GM18873 (cell line): ENCODE measurements around the gene LRRC8C.
A peak's percentile ranks its signal among the peaks of the same experiment; 100 is the strongest.
"Not testable (repeated sequence)": the region's sequence is repeated elsewhere in the genome, so short reads cannot be mapped to it uniquely, and the experiment has no call there.

Experiments used
- ATAC-seq: cut with Tn5 transposase; IDR thresholded peaks from one replicate; pipeline ENCODE4 v1.9.1; 2021; ENCODE audit warnings: mild to moderate bottlenecking, moderate library complexity, moderate number of reproducible peaks; ENCODE audit not compliant: unreplicated experiment, low FRiP score

Gene LRRC8C

DNA sequence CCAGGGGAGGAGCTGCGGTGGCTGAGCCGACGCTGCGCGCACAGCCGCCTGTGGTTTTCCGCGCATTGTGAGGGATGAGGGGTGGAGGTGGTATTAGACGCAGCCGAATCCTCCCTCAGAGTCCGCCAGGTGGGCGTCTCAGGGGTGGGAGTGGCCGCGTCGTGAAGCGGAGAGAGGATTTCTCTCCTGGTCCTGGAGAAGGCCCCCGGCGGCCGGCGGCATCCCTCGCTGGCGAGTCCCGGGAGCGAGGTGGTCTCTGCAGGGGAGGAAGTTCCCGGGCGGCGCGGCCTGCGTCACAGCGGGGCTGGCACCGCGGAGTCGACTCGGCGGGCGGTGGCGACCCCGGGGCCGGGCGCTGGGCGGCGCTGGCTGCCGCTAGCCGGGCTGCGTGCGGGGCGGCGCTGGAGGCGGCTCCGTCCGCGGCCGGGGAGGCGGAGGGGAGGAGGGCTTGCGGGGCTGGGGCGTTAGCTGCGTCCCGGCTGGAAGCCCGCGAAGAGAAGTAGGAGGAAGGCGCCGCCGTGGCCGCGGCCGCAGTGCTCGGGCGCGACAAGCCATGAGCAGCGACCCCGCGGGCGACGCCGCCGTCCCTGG lies at the start of gene LRRC8C:
Gene LRRC8C, plus strand, starts transcription at position 464 of the 591 bp plus-strand sequence. CDS start 53,354 bp downstream, outside the sequence.
- ATAC-seq: peak; percentile 69

DNA sequence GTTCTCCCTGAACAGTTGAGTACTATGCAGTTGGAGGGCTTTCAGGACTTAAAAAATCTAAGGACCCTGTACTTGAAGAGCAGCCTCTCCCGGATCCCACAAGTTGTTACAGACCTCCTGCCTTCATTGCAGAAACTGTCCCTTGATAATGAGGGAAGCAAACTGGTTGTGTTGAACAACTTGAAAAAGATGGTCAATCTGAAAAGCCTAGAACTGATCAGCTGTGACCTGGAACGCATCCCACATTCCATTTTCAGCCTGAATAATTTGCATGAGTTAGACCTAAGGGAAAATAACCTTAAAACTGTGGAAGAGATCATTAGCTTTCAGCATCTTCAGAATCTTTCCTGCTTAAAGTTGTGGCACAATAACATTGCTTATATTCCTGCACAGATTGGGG lies 48.7 kb upstream of the LRRC8C start:
- ATAC-seq: no peak

DNA sequence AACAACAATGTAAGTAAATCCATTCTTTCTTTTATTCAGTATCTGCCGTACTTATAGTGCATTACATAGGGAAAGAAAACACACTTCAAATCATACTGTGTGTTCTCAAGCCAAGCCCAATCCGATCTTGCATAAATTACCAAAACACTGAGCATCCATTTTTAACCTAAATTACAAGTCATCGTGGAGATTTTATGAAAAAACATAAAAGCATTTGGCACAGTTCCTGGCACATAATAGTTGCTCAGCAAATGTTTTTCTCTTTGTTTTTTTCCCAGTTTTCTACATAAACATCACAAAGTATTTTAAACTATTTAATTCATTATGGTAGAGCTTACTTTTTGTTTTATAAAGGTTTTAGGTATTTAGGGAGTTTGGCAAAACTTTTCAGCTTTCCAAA lies 48.1 kb upstream of the LRRC8C start:
- no peak for ATAC-seq

DNA sequence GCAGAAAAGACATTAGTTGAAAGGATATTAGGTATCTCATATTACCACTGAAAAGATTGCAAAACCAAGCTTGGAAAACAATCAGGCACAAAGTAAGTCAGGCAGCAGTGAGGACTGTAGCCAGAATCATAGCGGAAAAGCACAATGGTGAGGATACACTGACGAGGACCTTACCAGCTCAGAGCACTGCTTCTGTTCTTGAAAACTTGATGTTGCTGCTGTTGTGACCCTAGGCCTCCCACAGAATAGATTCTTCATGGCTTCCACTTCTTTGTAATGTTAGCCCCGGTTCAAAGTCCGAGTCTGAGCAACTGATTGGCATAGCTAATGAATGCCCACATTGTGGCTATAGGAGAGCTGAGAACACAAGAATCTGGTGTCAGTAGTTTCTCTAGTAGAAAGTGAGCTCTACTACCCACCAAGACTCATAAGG lies 45.2 kb upstream of the LRRC8C start:
- ATAC-seq: no peak

DNA sequence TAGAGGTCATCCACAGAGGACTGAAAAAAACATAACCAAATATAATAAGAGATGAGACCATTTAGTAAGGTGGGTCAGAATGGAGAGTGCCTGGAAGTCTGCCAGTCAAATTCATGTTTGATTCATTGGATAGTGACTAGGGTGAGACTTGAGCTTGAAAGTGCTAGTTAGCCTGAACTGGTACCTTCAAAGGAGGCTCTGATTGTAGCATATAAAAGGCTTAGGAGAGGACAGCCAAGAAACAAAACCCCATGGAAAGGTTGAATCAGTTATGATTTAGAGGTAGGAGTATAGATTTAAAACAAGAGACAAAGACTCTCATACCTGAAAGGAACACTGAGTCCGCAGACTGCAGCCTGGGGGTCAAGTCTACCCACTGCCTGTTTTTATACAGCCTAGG lies 44.4 kb upstream of the LRRC8C start:
- ATAC-seq: no peak

DNA sequence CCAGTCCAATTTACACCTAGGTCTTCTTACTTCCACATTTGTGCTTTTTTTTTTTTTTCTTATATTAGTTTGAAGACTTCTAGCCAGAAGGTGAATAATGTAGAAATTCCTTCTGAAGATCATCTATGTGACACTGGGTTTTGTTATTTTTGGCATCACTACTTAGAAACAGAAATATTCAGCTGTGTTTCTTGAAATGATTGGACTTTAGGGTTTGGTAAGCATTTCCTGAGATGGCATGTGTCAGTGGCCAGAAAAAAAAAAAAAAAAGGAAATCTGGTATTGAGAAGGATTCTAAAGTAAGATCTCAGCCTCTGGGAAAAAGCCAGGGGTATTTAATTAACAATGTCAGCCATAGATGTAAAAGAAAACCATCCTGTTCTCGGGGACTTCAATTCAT lies 43.4 kb upstream of the LRRC8C start:
- ATAC-seq: no peak

DNA sequence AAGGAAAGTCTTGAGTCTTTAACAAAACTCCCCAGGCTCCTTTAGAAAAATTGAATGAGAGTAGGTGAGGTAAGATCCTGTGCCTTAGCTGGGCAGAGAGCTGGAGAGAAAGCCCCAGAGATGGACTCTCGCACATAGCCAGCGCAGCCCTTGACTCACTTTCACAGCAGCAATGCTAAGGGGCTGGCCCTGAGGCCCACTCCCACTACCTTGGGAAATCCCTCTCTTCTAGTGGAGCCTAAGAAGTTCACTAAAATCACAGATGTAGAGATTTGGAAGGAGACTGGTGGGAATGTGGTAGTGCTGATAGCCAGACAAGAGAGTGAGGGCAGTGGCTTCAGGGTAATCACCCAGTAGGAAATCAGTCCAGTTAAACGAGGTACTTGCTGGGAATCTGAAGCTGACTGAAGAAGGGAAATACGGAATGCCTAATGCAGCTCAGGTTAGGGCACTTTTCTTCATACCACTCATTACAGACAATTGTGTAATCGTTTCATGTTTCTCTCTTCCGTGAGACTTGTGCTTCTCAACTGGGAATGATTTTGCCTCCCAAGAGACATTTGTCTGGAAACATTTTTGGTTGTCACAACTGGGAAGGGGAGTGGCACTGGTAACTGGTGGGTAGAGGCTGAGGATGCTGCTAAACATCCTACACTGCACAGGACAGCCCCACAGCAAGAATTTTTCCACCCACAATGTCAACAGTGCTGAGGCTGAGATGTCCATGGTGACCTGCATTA lies 42.4 kb upstream of the LRRC8C start:
- no peak for ATAC-seq

DNA sequence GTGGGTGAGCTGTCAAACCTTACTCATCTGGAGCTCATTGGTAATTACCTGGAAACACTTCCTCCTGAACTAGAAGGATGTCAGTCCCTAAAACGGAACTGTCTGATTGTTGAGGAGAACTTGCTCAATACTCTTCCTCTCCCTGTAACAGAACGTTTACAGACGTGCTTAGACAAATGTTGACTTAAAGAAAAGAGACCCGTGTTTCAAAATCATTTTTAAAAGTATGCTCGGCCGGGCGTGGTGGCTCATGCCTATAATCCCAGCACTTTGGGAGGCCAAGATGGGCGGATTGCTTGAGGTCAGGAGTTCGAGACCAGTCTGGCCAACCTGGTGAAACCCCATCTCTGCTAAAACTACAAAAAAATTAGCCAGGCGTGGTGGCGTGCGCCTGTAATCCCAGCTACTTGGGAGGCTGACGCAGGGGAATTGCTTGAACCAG lies 40.0 kb upstream of the LRRC8C start:
- not testable (repeated sequence) for ATAC-seq

DNA sequence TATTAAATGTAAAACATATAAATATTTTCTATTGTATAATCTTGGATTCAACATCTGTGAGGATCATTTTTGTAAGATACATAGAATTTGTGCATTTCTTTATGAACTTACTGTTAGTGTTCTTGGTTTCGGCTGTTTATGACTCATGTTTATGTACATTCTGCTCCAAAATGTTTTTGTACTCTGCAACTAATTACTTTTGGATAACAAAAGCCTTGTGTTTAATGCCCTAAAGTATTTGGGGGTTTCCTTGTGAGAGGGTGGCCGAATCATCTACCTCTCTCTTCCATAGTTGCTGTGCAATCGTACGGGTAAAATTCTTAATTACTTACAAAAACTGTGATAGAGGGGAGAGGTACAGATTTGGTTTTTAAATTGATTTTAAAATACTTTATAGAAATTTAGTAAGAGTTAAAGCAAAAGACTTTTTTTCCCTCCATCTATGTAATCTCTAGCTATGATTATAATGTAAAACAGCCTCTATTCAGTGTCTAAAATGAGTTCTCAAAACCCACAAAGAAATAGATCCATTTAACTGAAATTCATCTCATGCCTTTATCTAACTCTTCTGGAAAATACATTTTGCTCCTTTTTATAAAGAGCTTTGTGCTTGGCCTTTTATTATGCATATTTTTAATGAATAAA lies 38.7 kb upstream of the LRRC8C start:
- ATAC-seq: no peak

DNA sequence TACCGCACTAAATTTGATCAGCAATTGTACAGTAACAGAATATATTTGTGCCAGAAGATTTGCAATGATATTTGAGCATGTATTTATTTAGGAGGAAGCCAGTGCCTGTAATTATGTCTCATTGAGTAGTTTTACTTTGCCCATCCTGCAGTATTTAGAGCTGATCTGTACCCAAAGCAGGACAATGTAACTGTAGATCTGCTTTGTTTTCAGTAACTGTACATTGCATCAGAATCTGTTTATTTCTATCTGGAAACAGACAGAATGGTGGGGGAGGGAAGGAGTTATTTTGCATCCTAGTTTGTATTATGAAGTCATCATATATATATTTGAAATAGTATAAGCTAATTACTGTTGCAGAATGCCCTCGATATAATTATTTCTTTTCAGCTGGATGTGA lies 36.2 kb upstream of the LRRC8C start:
- ATAC-seq: no peak

DNA sequence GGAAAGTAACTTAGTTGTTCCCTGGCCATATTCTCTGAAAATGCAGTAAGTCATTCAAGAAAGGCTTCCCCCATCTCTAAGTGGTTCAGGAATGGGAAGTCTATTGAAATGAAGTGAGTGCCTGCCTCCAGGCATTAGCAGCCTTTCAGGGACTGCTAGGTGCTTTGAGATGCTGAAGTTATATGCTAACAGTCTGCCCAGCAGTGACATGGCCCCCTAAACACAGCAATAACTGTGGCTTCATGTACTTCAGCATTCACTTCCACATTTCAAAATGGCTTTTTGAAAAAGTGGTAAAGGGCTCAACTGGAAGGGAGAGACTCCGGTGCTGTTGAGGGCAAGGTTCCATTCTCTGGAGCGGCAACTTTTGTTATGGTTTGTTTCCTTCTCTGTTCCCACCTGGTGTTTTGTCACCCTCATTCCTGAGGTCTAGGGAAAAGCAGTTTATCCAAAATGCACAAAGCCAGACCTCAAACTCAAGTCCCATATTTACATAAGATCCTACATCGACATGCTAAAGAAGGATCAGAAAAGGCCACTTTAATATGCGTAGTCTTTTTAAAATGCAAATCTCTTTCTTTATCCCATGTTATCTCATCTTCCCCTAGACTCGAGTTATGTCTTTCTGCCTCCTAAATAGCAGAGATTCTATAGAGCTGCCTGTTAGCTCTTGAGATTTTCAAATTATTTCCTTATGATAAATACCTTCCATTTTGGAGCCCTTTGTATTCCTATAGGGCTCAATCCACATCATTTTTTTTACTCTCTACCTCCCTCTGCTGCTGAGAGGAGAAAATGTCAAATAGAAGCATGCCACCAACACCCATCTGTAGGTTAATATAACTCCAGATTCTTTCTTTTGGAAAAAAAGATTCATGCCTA lies 34.2 kb upstream of the LRRC8C start:
- ATAC-seq: no peak

DNA sequence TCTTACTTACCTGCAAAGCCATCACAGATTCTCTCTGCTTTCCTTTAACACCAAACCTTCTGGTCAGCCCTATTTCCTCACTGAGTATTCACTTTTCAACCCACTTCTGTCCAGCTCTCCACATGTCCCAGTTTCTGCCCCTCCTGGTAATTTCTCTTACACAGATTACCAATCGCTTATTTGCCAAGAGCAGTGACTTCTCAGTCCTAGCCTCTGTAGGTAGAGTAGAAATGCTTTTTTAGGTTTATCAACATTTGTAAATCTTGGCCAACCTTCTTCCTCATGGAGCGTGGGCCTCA lies 33.6 kb upstream of the LRRC8C start:
- no peak for ATAC-seq

DNA sequence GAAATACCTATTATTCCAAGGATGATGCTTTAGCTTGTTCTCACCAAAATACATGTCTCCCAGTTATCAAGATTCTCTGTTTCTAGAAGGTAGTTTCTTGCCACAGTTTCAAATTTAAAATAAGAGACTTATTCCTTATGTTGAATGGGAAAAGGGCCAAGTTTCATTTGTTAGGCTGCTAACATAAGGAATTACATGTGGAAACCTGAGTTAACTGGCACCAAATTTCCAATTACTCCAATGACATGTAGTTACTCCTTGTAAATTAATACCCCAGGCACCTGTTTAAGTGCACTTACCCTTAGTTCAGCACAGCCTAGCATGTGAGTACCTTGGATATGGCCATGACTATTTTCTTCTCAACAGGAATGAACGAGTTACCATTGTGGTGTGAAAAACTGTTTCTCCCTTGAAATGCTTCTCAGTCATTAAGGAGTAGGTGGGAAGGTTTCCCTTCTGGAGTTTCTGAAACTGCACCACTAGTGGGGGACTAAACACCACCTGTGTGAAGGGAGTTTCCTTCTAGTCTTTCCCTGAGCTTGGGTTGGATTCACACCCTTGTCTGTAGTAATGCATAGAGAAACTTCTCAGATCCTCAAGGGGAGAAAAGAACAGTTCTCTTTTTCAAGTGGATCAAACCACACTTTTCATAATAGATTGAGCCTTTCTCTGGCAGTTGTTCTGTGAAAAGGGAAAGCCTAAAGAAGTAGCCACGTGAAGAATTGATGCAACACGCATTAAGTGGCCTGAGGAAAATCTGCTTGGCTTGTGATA lies 32.3 kb upstream of the LRRC8C start:
- no peak for ATAC-seq

DNA sequence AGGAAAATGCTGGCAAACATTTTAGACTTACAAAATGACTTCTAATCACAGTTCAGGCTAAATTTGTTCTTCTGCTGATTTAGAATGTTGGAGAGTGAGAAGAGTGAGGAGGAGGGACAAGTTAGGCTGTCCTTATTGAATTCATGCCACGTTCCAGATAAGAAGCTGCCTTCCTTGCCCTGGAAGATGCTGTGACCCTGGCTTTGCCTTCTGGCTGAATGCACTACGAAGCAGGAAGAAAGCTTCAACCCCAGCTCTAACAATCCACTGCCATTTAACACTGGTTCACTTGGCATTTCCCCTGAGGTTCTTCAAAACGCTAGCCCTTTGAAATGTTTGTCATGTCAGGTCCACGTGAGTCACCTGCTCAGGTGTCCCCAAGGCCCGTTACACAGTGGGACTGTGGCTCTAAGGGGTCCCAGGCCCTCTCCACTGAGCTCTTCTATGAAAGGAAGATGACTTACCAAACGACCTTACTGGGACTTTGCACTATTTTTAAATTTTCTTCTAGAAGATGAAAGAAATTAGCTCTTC lies 30.0 kb upstream of the LRRC8C start:
- no peak for ATAC-seq

DNA sequence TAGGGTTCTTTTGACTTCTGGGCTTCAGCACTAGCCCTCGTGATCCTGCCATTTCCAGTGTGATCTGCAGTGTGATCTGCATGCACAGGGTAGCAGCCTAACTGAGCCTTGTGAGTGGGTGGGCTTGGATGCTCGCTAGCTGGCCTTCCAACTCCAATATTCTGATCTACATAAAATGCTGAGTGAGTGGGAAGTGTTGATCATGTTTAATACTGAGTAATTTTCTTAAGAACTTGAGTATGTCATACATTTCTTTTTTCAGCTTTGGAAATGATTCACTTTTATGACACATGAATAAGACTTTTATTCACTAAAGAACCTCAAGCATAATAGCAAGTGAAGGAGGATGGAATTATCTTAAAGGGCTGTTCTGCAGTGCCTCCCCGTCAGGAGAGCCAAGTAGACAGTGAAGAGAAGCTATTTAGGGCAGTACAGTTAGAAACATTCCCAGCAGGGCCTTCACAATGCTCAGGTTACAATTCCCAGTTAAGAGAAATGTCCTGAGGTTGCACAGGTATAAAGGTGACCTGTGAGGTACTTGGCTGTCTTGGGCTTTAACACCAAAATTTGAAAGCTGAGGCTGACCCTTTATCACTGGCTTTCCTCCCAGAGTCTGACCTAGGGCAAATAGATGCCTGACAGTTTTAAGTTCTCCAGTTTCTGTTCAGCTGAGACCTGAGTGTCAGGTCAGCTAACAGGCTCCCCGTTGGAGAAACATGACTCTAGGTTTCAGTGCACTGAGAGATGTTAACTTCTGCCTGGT lies 29.1 kb upstream of the LRRC8C start:
- ATAC-seq: no peak

DNA sequence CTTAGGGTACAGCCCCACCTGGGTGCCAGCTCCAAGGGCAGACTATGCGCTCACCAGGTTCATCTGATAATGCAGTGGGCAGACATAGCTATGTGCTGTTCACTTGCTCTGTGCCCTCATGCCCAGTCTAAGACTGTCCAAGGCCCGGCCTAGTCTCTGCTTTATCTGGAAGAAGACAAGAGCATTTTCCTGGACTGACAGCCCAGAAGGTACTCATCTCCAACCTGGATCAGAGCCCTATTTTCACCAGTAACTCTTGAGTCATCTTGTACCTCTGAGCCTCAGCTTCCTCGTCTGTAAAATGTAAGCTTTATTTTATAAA lies 28.5 kb upstream of the LRRC8C start:
- ATAC-seq: no peak

DNA sequence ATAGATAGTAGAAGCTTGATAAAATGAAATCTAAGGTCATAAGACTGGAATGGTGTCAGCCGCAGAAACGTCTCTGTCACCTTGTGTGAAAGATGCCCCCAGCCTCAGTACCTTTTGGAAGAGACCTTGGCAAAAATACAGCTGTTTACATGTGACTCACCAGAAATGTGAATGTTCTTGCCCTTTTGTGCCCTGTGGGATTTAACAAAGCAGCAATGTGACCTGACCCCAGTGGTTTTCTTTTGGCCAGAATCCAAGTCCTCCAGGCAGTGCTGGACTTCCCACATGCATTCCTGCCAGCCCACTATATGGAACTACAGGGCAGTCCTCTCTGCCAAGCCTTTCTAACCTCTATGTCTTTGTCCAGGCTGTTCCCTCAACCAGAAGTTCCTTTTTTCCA lies 27.2 kb upstream of the LRRC8C start:
- ATAC-seq: no peak

DNA sequence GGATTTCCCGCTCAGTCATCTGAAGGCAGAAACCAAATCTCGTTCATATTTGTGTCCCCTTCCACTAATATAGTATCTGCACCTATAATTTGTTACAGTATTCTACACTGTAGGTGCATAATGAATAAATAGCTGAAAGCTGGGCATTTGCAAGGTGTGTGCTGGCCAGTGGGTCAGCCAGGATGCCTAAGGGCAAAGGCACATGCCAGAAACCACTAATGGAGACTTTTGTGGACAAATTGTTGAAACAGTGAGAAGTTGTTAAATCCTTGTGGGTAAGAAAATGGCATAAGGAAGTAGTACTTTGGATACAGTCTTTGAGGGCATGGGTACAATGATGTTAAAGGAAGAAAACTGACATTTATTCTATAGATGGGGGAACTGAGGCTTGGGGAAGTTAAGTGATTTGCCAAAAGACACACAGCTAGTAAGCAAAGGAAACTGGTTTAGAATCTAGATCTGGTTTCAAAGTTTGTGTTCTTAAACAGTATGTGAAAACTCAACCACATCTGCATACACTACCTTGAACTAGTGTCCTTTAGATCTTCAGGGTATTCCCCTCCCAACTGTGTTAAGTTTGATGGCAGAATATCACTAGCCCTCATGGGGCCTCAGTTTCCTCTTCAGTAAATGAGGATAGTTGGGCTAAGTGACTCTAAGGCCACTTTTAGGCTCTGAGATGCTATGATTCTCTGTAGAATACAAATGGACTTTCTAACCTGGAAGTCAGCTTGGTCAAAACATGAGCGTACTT lies 26.5 kb upstream of the LRRC8C start:
- no peak for ATAC-seq

DNA sequence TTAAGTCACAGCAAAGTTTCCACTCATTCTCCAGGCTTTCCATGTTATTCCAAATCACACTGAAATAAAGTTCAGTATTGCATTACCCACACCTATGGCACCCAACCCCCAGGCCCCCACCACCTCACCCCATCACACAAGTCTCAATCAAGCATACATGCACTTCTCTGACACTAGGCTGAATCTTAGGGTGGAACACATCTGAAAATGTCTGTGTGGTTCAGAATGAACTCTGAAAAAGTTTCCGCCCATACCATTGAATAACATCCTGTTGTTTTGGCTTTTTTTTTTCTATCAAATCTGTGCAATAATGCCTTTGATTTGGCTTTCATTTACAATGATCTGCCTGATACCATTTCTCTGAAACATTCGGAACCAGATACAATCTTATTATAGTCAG lies 25.8 kb upstream of the LRRC8C start:
- ATAC-seq: no peak
